Measurements from ENCODE around the gene RNF133. TPM values are rescaled to one million over a fixed set of nuclear protein-coding genes. Genes with fewer than 3 reads are reported as not detected.

Gene RNF133
- total RNA-seq, 1 donor from 2014 or later, result 0.43 TPM

GRCh38 chr7:122651451-122651850 is 47.5 kb downstream of the RNF133 start:
- DNase-seq (ENCODE audit: low spot score), result no peak
- intact Hi-C loops (cut with DNase I), result no loop called here

Other genes with a start within 250 kb of the RNF133 start
- 0.48 TPM for gene RNF148, start 3.8 kb upstream of the RNF133 start, total RNA-seq
- 6.3 TPM for gene CADPS2, start 187.3 kb upstream of the RNF133 start, total RNA-seq

Measured in cardiac septum (tissue), 1 donor.